ENCODE measurements around the gene ATP9B.

ATP9B gene

DNA sequence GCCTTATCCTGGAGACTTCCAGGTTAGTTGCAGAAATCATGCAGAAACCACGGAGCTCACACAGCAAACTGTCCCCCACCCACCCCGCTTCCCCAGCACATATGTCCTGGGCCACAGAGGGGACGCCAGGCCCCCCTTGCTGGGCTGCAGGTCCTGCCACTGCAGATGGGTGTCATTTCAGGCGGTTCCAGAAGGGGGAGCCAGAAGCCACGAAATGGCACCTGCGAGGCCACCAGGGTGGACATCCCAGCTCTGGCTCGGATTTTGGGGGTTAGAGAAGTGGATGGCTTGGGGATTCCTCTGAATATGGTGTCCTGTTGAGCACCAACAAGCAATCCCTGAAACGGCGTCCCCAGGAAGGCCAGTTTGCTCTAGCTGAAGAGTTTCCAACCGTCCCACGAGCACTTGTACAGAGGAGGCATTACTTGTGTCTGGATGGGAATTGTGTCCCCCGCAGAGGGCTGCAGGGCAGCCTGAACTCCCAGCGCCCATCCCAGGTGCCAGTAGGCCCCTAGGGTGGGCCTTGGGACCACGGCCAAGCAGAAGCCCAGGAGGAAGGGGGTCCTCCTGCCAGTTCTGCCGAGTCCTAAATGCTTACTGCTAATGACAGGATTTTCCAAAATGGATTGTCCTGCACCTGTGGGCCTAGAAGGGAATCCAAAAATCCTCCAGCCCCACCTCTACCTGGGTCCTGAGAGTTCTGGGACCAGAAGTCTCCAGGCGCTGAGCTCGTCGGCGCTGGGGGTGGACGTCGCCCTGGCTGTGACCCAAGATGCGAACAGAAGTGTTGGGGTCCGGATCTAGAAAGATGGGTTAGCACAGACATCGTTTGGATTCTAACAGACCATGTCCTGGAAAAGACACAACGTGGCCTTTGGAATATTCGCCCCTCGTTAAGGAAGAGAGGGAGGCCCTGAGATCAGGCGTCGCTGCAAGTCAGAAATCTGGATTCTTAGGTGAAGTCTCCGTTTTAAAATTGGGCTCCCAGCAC is 311.9 kb downstream of the ATP9B start:
- DNase-seq (ENCODE audit: low read depth), result no peak
- TF ChIP-seq, protein P1, sequence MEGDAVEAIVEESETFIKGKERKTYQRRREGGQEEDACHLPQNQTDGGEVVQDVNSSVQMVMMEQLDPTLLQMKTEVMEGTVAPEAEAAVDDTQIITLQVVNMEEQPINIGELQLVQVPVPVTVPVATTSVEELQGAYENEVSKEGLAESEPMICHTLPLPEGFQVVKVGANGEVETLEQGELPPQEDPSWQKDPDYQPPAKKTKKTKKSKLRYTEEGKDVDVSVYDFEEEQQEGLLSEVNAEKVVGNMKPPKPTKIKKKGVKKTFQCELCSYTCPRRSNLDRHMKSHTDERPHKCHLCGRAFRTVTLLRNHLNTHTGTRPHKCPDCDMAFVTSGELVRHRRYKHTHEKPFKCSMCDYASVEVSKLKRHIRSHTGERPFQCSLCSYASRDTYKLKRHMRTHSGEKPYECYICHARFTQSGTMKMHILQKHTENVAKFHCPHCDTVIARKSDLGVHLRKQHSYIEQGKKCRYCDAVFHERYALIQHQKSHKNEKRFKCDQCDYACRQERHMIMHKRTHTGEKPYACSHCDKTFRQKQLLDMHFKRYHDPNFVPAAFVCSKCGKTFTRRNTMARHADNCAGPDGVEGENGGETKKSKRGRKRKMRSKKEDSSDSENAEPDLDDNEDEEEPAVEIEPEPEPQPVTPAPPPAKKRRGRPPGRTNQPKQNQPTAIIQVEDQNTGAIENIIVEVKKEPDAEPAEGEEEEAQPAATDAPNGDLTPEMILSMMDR (IDR thresholded peaks at IDR 0.05; ENCODE audit: control insufficient read depth, extremely low read depth, insufficient read depth), result peak; percentile 91
- H3K4me3 ChIP-seq (ENCODE audit: low read depth, low read length), result no peak overlapping the region

DNA sequence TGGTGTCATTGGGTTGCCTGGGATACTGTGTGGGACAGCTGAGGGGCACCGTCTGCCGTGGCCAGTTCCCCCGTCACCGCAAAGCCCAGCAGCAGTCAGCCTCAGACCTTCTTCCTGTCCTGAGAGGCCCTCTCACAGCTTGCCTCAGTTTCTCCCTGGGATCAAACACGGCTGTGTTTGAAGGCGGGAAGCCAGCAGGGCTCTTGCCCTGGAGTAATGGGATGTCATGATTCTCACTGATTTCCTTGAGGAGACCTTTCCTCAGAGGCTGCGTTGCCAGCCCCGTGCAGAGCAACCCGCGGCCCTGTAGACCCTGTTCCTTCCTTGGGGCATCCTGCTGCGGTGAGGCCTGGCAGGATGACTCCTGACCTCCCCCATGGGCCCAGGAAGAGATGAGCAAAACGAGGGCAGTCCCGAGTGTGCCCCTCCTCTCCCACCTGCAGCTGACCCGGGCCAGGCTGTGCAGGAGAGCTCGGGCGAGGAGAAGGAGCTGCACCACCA is 312.7 kb downstream of the ATP9B start:
- H3K4me3 ChIP-seq (ENCODE audit: low read depth, low read length), result no peak overlapping the region
- TF ChIP-seq, protein P1 (IDR thresholded peaks at IDR 0.05; ENCODE audit: control insufficient read depth, extremely low read depth, insufficient read depth), result no peak
- no peak for DNase-seq (ENCODE audit: low read depth)

- no peak overlapping the region for H3K4me3 ChIP-seq (ENCODE audit: low read depth, low read length)
- no peak for DNase-seq (ENCODE audit: low read depth)
- TF ChIP-seq, protein P1 (IDR thresholded peaks at IDR 0.05; ENCODE audit: control insufficient read depth, extremely low read depth, insufficient read depth), result no peak
These were observed 313.6 kb downstream of the ATP9B start for GRCh38 chr18:79382681-79383387.

GRCh38 chr18:79383388-79384056 is 314.3 kb downstream of the ATP9B start:
- TF ChIP-seq, protein P1 (IDR thresholded peaks at IDR 0.05; ENCODE audit: control insufficient read depth, extremely low read depth, insufficient read depth), result no peak
- no peak overlapping the region for H3K4me3 ChIP-seq (ENCODE audit: low read depth, low read length)
- no peak for DNase-seq (ENCODE audit: low read depth)

- TF ChIP-seq, protein P1 (IDR thresholded peaks at IDR 0.05; ENCODE audit: control insufficient read depth, extremely low read depth, insufficient read depth), result no peak
- no peak for DNase-seq (ENCODE audit: low read depth)
- H3K4me3 ChIP-seq (ENCODE audit: low read depth, low read length), result no peak overlapping the region
These were observed 315.1 kb downstream of the ATP9B start for GRCh38 chr18:79384151-79384807.

DNA sequence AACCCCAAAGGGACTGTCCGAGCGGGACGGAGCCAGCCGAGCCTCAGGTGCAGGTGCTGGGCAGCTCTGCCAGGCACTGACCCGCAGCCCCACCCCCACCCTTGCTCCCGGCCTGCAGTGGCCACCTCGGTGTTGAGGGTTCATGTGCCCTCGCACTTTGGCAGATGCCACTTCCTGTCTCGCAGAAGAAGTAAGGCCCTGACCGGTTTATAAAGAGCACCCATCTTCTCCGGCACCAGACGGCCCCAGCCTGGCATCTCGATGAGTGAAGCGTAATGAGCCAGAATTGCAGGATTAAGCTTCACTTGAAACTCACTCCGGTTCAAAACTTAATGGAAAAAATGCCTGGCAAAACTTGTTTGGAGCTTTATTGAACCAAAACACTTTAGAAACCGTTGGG is 315.6 kb downstream of the ATP9B start:
- no peak for DNase-seq (ENCODE audit: low read depth)
- TF ChIP-seq, protein P1 (IDR thresholded peaks at IDR 0.05; ENCODE audit: control insufficient read depth, extremely low read depth, insufficient read depth), result no peak

More for the DNA sequence above, 315.6 kb downstream of the ATP9B start:
- H3K4me3 ChIP-seq (ENCODE audit: low read depth, low read length), result no peak overlapping the region

All from LNCaP clone FGC (cell line).